H1 (cell line): ENCODE measurements around the gene PAXX. TPM values are rescaled to one million over a fixed set of nuclear protein-coding genes. Genes with fewer than 3 reads are reported as not detected.
A peak's percentile ranks its signal among the peaks of the same experiment; 100 is the strongest.

ENCODE experiments used
- CHD2 ChIP-seq: IDR thresholded peaks from 2 replicates; pipeline ENCODE4 v1.6.1; 2012; ENCODE audit warnings: low read length, improper control_type of control experiment
- CREB1 ChIP-seq: IDR thresholded peaks from 2 replicates; pipeline ENCODE4 v1.6.1; 2012; ENCODE audit warnings: inconsistent platforms
- PHF8 ChIP-seq: fragments of 200-600 bp; sonication (generic); conservative IDR thresholded peaks from 2 replicates; pipeline ENCODE4 v1.7.1; 2012; ENCODE audit warnings: low read depth, mild to moderate bottlenecking, inconsistent platforms, low read length, moderate library complexity
- POU5F1 ChIP-seq: IDR thresholded peaks from 2 replicates; pipeline ENCODE4 v1.6.1; 2011; ENCODE audit warnings: low read depth, mild to moderate bottlenecking, low read length, moderate library complexity
- SAP30 ChIP-seq: fragments of 300-600 bp; sonication (generic); IDR thresholded peaks from 2 replicates; pipeline ENCODE4 v1.7.1; 2012; ENCODE audit warnings: low read length, moderate library complexity, mild to moderate bottlenecking, inconsistent platforms; ENCODE audit not compliant: insufficient read depth, insufficient replicate concordance
- polyA plus RNA-seq, 7 experiments: library from polyadenylated mRNA; depleted of rRNA in 3 of 7; stranded (reverse) in 5 of 7; unstranded in 2 of 7; fragments of >200 nt in 5 of 7; fragments of 200-250 nt in 2 of 7; gene quantifications; 1 replicate in 5 of 7; 2 replicates in 1 of 7; 4 replicates in 1 of 7; pipeline versions ENCODE4 v1.2.1 to v1.2.3, GENCODE V29; 2011 to 2013; ENCODE audit warnings: missing spikeins in 2 of 7, mixed read lengths in 2 of 7
- total RNA-seq: library from RNA; stranded (reverse); fragmentation: NEBNext Ultra II Directional; extraction: Animal tissue kit (Norgen Biotek cat#: 25700); gene quantifications from 2 replicates; pipeline ENCODE4 v1.2.1, GENCODE V29; 2021
- TF ChIP-seq, protein P1 (sequence below): IDR thresholded peaks from 2 replicates; pipeline ENCODE4 v1.6.1; 2012; ENCODE audit warnings: inconsistent platforms

Gene PAXX
- total and polyA plus RNA-seq, 2 of the 8 experiments (the other 6 are each of a cell fraction or from before 2014, with no cell fraction given), result 43.4 to 45.9 TPM

DNA sequence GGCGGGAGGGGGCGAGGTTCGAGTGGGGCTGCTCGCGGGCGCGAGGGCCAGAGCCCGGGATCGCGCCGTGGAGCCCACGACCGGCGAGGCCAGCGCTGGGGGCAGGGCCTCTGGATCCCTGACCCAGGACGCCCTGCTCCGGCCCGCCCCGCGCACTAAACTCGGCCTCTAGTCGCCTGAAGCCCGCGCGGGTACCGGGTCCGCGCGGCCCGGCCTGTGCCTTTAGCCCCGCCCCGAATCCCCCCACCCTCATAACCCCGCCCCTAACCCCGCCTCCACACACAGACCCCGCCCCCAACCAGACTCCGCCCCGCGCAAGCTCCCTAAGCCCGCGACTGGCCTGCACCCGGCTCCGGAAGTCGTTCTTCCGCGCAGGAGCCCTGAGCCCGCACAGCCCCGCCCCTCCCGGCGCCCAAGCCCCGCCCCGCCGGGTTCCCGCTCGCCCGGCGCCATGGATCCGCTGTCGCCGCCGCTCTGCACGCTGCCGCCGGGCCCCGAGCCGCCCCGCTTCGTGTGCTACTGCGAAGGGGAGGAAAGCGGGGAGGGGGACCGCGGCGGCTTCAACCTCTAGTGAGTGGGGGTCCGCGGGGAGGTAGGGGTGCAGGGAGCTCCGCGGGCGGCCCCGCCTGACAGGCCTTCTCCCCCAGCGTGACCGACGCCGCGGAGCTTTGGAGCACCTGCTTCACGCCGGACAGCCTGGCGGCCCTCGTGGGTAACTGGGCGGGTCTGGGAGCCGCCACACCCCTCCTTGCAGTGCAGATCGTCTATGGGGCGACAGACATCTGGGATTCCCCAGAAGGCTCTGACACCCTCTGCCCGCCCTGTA lies at the start of gene PAXX (continued):
- TF ChIP-seq, protein P1, sequence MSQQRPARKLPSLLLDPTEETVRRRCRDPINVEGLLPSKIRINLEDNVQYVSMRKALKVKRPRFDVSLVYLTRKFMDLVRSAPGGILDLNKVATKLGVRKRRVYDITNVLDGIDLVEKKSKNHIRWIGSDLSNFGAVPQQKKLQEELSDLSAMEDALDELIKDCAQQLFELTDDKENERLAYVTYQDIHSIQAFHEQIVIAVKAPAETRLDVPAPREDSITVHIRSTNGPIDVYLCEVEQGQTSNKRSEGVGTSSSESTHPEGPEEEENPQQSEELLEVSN, result peak; percentile 89
- TF ChIP-seq CREB1 (0 out of 2 replicates have a peak, but pooled peaks have one; percentile 10), SAP30 (no peak), POU5F1 (no peak), PHF8 (peak; percentile 57; the same call in 1 of the 2 replicates), CHD2 (no peak)
